Epithelial cell of prostate (primary cell): ENCODE data around the gene CTIF.
A peak's percentile ranks its signal among the peaks of the same experiment; 100 is the strongest.

ENCODE experiments used
- DNase-seq: peaks from one replicate; pipeline ENCODE4 v3.0.0-alpha.2; 2011; ENCODE audit warnings: low read depth, low spot score
- H3K27ac ChIP-seq: fragments of 450-650 bp; 2 replicates; pipeline ENCODE4 v1.5.1; 2017; ENCODE audit warnings: mild to moderate bottlenecking

The CTIF gene

DNA sequence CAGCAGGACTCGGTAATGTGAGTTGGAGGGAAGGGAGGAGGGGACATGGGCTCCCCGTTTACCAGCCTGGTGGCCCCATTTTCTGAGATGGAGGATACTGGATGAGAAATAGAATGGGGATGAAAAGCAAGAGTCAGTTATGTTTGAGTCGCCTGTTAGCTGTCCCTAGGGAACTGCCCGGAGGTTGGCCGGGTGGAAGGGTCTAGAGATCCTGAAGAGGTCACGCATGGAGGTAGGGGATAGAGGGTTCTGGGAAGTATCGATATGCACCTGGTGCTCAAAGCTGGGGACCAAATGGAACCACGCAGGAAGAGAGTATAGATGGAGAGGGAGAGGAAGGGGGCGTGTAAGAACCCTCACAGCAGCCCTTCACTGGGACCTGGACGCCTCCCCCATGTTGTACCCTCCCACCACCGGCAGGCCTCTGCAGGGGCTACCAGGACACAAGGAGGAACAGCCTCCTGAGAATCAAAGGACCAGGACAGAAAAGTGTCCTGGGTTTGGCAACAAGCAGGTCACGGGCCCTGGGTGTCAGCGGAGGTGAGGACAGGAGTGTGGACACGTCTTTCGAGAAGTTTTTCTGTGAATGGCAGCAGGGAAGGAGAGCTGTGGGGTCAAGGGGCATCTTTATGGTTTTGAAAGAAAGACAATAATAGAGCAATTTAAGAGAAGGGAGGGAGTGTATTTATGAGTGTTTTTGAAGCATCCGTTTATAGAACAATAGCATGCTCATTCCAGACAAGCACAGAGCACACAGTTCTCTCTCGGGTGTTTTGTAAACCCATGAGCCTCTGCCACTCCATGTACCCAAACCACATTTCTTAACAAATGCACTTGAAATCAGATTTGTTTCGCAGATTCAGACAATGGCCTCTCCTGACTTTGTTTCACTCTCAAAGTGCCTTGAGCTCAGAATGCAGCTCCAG, 279.8 kb downstream of the CTIF start:
- no peak overlapping the region for H3K27ac ChIP-seq
- no peak for DNase-seq

DNA sequence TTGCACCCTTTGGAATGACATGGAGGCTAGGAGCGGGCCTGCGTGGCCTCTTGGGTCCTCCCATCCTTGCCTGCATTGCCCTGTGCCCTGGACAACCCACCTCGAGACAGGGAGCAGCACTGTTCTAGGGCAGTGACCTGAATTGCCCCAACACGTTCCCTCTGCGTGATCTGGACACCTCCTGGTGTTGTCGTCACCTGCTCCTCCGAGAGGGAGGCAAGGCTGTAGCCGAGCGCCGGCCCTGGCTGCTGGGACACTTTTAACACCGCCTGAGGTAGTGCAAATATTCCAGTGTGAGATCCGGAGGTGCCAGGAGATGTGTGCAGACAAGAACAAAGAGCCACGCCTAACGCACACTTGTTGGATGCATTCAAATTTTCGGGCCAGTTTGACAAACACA, 280.4 kb downstream of the CTIF start:
- H3K27ac ChIP-seq = no peak overlapping the region
- no peak for DNase-seq

DNA sequence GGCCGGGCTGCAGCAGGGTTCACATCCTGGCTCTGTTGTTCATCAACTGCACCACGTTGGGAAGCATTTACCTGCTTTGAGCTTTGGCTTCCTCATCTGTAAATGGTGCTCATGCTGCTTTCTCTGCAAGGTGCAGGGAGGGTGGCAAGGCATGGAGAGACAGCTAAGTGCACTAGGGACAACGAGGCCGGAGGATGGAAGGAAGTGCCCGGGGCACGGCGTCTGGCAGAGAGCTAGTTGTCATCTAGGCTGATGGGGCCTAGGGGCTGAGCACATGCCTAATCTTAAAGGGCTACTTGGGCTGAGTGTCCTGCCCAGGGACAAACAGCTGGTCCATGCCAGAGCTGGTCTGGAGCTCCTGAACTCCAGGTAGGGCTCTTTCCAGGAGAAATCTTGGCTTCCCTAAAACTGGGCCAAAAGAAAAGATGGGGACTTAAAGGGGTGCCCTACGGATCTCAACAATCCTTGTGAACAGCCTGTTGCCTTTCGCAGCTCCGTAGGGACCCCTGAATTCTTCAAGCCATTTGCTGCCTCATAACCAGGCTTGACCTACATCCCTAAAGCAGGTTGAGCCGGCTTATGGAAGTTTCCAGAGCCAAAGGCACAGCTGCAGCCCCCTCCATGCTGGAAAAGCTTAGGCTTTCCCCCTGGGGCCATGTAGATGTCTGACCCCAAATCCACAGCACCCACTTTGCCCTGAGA, 281.1 kb downstream of the CTIF start:
- no peak for DNase-seq
- no peak overlapping the region for H3K27ac ChIP-seq

DNA sequence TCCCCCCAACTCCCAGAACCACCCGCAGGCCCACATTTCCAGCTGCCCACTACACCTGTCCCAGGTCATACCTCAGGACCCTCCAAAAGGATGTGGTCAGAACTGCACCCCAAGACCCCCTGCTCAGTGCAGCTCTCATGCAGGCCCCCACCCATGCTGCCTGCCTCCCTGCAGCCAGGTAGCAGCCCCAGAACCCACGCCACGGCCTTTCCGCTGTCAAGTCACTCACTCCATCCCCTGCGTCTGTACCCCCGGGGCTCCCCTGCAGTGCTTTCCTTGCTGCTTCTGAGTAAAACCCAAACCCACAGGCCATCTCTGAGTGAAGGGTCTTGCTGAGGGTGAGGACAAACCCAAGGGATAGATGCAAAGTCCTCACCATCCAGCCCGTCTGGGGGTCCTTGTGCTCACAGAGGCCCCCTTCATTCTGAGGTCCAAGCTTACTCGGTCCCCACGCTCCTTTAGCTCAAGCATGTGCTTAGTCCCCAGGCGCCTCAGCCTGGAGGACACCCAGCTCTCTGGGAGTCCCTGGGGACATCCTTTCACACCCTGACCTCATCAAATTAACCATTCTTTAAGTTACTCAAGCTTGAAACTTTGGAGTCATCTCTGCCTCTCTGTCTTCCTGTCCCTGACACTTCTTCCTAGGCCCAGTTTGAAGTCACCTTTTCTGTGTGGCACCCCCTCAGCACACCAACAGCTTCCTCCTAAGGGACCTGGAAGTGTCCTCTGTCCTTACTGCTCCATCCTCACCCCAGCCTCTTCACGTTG, 281.8 kb downstream of the CTIF start:
- no peak for DNase-seq
- no peak overlapping the region for H3K27ac ChIP-seq

DNA sequence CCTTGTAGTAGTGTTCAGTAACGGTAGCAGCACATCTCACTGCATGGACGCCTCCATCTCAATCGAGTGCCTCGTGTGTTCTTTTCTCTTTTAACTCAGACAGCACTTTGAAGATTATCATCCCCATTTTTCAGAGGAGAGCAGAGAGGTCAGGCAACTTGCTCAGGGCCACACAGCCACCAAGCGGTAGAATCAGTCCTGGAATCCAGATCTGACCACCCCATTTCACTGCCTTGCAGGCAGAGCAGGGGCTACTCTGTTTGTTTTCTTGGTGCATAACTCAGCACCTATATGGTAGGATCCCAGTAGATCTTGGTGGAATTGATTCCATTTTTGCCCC, 282.4 kb downstream of the CTIF start:
- no peak overlapping the region for H3K27ac ChIP-seq
- no peak for DNase-seq

DNA sequence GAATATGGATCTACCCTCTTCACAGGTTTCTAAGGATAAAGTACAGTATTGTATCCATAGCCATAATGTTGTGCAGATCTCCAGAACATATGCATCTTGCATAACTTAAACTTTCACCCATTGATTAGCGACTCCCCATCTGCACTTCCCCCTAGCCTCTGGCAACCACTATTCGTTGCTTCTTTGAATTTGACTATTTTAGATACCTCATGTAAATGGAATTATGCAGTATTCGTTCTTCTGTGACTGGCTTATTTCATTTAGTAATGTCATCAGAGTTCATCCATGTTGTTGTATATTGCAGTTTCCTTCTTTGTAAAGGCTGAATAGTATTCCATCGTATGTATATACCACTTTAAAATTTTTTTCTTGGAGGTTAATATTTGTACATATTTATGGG, 283.0 kb downstream of the CTIF start:
- no peak overlapping the region for H3K27ac ChIP-seq
- DNase-seq = no peak

DNA sequence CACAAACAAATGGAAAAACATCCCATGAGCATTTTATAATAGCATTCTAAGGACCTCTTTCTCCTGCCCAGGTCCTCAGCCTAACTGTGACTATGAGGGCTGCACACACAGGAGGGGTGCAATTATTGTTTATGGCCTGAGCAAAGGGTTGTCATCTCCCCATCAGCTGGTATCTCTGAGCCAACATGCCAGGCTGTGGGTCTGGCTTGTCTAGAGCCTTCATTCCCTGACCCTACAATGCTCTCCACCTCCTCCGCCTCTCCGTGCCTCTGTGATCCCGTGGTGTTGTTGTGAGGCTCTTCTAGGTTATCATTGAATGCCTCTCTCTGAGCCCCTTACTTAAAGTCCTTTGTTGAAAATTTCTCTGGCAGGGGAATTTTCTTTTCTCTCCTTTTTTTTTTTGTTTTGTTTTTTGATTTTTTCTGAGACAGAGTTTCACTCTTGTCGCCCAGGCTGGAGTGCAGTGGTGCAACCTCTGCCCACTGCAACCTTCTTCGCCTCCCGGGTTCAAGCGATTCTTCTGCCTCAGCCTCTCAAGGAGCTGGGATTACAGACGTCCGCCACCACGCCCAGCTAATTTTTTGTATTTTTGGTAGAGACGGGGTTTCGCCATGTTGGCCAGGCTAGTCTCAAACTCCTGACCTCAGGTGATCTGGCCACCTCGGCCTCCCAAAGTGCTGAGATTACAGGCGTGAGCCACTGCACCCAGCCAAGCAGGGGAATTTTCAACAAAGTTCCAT, 285.6 kb downstream of the CTIF start:
- H3K27ac ChIP-seq = no peak overlapping the region
- no peak for DNase-seq

DNA sequence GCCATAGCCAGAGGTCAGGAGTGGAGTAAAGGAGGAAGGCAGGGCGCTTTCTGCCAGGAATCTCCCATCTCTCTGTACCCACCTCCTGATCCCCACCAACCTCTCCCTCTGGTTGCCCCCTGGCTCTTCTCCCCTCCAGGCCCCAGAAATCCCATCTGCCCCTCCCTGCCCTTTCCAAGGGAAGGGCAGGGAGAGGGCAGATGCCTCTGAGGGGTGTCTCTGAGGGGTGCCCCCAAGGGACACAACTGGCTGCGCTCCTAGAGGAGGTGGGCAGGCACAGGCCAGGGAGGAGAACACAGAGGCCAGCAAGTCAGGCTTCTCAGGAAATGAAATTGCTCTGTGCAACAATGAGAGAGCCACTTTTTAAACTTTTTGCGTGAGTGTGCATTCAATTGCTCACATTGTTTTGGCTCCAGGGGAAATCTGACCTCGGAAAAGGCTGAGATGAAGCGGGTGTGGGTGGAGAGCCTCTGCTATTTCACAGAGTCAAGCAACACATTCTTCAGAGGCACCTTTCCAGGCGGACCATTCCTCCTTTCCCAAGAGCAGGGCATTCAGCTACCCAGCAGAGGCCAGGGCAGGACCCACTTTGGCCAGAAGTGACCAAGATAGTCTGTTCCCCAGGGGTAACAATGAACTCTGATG, 286.4 kb downstream of the CTIF start:
- no peak overlapping the region for H3K27ac ChIP-seq
- no peak for DNase-seq

DNA sequence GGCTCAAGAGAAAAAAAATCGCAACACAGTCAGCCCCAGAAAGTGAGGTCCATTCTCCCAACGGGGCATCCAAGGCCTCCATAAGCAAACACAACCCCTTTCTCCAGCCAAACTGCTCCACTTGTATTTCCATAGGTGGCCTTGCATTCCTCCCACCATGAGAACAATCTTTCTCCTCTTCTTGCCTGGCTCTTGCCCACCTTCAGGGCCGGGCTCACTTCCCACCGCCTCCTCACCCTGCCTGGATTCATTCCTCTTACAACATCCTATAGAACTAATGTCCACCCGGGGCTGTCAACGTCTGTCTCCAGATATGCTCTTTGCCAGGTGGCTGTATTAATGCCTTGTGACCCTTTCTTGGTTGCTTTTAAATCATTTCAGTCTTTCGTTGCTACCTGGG, 287.4 kb downstream of the CTIF start:
- no peak for DNase-seq
- H3K27ac ChIP-seq = no peak overlapping the region

DNA sequence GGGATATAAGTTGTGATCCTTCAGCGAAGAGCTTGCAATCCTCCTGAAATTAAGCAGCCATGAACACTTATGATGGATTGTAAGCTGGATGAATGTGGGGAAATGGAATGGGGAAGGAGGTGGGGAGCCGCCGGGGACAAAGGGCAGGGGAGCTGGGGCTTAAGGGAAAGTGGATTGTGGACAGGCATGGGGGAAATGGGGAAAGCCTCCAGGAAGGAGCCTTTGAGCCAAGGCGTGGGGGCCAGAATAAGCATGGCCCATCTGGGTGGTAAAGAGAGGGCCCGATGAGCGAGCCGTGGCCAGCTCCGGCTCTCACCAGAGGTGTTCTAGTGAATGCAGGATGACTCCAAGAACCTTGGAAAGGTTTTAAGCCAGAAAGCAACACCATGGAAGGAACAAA, 288.0 kb downstream of the CTIF start:
- DNase-seq = no peak

DNA sequence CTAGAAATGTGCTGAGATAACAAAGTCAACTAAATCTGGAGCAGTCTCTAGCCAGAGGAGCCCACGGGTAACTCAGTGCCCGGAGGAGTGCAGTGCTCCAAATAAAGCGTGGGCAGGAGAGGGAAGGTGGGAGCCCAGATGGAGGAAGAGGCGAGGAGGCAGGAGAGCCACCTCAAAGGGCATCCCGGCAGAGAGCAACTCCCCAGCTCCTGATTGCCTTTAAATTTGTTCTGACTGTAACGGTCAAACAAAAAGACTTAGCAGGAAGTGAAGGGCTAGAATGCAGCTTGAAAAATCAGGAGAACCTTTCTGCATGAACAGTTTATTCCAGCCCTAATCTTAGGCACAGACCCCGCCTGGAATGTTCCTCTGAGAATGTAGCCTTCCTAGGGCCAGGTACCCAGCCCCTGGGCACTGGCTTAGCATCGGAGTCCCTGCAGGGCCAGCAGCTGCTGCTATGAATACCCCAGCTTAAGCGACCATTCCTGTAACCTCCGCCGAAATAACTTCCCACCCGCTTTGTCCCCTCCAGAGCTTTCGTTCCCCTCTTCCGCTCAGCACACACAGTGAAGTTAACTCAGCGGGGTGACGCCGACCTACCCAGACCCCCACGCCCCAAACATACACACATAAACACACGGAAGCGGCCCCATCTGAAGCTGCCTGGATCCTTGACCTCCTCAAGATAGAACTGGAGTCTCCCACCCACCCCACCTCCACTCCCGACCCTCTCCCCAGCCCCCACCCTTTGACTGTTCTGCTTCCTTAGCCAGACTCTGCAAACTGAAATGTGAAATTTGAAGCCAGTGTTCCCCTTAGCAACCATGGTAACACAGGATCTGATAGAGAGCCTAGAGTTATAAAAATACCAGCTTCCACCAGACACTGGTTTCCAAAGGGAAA, 288.7 kb downstream of the CTIF start:
- no peak overlapping the region for H3K27ac ChIP-seq
- DNase-seq = no peak

More for the DNA sequence above, 288.0 kb downstream of the CTIF start:
- no peak overlapping the region for H3K27ac ChIP-seq

DNA sequence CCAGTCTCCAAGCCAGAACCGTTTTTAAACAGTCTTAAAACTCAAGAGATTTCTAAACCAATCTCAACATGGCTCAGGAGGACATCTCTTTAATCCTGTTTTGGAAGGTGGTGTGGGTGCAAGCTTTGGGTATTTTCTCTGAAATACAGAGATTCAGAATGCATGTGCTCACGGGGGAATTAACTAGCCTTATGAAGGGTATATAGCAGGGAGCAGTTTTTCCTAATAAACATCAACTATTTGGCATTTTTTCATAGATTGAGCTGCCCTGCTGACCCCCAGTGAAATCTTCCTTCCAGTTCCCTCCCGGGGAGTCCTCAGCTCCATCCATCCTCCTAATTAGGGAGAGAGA, 289.3 kb downstream of the CTIF start:
- no peak overlapping the region for H3K27ac ChIP-seq
- no peak for DNase-seq

DNA sequence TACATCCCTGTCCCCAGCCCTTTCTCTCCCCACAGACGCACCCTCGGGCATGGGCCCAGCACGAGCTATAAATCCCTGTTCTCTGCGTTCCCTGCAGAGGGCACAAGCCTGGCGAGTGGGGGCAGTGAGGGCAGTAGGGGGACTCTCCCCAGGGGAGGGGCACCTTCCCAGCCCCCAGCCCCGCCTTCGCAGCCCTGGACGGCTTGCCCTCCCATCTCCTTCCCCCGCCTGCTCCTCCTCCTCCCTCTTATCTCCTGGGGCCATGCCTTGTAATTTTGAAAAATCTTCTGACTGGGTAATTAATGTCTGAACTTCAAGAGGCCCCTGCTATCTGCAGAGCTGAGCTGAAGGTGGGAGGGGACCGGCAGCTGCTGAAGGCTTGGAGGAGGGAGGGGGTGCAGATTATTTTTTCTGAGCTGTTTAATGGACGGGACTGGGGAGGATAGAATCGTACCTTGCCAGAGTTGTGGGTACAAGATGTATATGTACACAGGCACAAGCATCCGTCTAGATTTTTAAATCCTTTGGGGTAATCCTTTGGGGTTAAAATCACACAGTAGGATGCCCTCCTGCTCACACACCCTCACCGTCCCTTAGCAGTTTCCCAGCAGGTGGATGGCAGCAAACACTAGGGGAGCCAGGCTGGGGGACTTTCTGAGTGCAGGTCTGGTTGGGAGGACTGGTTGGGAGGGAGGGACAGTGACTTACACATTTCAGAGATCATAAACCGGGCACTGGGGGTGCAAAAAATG, 290.0 kb downstream of the CTIF start:
- H3K27ac ChIP-seq = no peak overlapping the region

DNA sequence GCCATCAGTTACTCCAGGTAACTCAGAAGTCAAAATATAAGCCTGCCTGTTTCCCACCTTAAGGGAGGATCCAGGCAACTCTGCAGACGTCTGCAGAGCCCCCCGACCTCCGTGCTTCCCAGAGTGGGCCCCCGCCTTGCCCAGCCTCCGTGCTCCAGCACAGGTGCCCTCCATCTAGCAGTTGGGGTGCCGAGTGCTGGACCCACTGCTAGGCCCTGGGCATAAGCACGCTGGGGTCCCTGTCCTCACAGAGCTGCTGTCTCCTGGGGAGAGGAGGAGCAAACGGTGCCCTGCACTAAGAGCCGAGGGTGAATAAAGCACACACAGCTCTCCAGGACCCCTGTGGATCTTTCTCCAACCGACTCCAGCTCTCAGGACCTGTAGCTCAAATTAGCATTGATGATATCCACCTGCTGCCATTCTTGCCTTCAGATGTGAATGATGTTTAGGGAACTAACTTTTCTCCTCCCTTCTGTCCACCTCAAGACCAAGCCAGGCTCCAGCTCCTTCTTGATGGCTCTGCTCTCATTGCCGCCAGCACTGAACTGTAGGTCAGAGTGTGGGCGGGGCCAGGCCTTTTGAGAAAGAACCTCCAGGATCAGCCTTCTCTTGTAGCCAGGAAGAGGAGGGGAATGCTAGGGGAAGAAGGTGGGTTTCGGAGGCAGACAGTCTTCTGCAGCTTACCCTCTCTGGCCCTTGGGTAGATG, 290.8 kb downstream of the CTIF start:
- H3K27ac ChIP-seq = no peak overlapping the region
- no peak for DNase-seq

More for the DNA sequence above, 290.0 kb downstream of the CTIF start:
- DNase-seq = no peak

DNA sequence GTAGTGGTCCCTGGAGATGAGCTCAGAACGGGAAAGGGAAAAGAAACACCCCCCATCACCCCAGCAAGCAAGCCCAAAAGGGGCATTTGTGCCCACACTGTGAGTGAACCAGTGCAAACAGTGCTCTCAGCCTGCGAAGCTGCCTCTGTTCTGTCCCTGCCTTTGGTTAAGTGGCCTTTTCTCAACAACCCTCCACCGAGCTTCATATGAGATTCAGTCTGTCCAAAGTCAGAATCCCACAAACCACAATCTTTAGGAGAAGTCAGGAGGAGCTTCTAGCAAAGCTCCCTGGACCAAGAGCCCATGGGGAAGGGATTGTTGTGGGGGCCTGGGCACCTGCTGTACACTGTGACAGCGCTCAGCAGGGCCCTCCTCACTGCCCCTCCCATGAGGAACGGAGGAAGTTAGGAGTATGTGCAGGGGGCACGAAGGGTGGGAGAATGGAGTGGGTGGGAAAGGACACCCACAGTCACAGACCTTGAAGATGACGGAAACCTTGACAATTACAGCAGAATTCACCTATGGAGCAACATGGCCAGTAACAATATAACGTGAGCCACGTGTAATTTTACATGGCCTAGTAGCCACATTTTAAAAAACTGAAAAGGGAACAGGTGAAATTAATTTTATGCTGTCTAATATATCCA, 292.4 kb downstream of the CTIF start:
- DNase-seq = no peak
- no peak overlapping the region for H3K27ac ChIP-seq

DNA sequence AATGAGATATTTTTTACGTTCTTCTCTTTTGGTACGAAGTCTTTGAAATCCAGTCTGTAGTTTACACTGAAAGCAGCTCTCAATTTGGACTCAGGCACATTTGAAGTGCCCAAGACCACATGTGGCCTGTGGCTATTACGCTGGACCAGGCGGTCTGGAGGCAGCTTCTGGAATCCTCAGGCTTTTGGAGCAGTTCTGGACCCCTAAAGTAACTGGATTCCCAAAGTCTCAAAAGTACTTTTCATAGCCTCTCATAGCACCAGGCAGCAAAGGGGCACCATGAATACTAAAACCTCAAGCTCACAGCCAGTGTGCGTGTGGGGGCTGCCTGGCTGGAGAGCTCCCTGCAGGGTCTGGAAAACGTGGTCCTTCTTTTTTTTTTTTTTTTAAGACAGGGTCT, 293.0 kb downstream of the CTIF start:
- peak overlapping the region; percentile 75 for H3K27ac ChIP-seq
- DNase-seq = no peak
